Neural progenitor cell (in vitro differentiated cells): Measurements from ENCODE around the gene MEFV.

Experiments
- EZH2 ChIP-seq: fragments of 200-600 bp; sonication (generic); IDR thresholded peaks from 2 replicates; pipeline ENCODE4 v1.6.1; 2017; ENCODE audit warnings: antibody characterized with exemption, mild to moderate bottlenecking, moderate library complexity
- EZH2phosphoT487 ChIP-seq: fragments of 200-600 bp; sonication (generic); IDR thresholded peaks from 2 replicates; pipeline ENCODE4 v1.6.1; 2017; ENCODE audit warnings: antibody characterized with exemption
- TF ChIP-seq, protein P1 (sequence below): fragments of 200-600 bp; sonication (generic); IDR thresholded peaks from 2 replicates; pipeline ENCODE4 v1.5.1; 2017; ENCODE audit warnings: antibody characterized with exemption, mild to moderate bottlenecking

DNA sequence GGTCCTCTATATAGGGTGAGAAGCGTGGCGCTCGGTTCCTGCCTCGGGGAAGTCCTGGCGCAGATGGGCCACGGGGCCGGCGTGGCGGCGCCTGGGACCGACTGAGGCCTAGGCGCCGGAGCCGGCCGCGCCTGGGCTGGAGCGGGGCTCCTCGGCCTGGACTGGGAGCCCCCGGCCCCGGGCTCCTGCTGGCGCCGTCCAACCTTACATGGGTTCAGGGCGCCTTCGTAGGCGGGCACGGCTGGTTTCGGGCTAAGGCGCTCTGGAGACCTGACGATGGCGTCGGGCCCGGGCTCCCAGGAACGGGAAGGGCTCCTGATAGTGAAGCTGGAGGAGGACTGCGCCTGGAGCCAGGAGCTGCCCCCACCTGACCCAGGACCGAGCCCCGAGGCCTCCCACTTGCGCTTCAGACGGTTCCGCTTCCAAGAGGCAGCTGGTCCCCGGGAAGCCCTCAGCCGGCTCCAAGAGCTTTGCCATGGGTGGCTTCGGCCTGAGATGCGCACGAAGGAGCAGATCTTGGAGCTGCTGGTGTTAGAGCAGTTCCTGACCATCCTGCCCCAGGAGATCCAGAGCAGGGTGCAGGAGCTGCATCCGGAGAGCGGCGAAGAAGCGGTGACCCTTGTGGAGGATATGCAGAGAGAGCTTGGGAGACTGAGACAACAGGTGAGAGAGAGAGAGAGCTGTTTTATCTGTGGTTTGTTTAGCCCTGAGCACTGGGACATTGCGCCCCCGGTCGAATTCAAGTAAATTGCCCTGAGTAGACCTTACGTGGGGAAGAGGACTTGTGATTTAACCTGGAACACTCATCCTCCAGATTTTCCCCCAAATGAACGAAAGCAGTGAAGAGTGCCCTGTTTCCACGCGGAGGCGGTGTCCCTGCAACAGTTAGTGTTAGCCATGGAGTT, 27.4 kb upstream of the MEFV start:
- TF ChIP-seq, protein P1, sequence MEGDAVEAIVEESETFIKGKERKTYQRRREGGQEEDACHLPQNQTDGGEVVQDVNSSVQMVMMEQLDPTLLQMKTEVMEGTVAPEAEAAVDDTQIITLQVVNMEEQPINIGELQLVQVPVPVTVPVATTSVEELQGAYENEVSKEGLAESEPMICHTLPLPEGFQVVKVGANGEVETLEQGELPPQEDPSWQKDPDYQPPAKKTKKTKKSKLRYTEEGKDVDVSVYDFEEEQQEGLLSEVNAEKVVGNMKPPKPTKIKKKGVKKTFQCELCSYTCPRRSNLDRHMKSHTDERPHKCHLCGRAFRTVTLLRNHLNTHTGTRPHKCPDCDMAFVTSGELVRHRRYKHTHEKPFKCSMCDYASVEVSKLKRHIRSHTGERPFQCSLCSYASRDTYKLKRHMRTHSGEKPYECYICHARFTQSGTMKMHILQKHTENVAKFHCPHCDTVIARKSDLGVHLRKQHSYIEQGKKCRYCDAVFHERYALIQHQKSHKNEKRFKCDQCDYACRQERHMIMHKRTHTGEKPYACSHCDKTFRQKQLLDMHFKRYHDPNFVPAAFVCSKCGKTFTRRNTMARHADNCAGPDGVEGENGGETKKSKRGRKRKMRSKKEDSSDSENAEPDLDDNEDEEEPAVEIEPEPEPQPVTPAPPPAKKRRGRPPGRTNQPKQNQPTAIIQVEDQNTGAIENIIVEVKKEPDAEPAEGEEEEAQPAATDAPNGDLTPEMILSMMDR: no peak
- no peak for TF ChIP-seq EZH2
- TF ChIP-seq EZH2phosphoT487: no peak
